CD4-positive, alpha-beta T cell treated with Interleukin-17A for 4 hours (primary cell): Measurements from ENCODE around the gene LDB2.

Experiments used
- DNase-seq: peaks from one replicate; pipeline ENCODE4 v3.0.0-alpha.2; 2020; ENCODE audit warnings: mixed read lengths

Gene LDB2

GRCh38 chr4:16677001-16677944 lies 221.2 kb downstream of the LDB2 start:
- no peak for DNase-seq

GRCh38 chr4:16676230-16676770 lies 222.1 kb downstream of the LDB2 start:
- no peak for DNase-seq

- no peak for DNase-seq
Measured at GRCh38 chr4:16674082-16674481, 224.4 kb downstream of the LDB2 start.

- no peak for DNase-seq
Measured at GRCh38 chr4:16672421-16672820, 226.0 kb downstream of the LDB2 start.

- no peak for DNase-seq
Measured at GRCh38 chr4:16671741-16672140, 226.7 kb downstream of the LDB2 start.

GRCh38 chr4:16670727-16671126 lies 227.7 kb downstream of the LDB2 start:
- DNase-seq: no peak

- DNase-seq: no peak
Measured at GRCh38 chr4:16669036-16669435, 229.4 kb downstream of the LDB2 start.

GRCh38 chr4:16668488-16668887 lies 230.0 kb downstream of the LDB2 start:
- DNase-seq: no peak

- DNase-seq: no peak
Measured at GRCh38 chr4:16667464-16667863, 231.0 kb downstream of the LDB2 start.

- no peak for DNase-seq
Measured at GRCh38 chr4:16665942-16666551, 232.4 kb downstream of the LDB2 start.

- DNase-seq: no peak
Measured at GRCh38 chr4:16663732-16664131, 234.7 kb downstream of the LDB2 start.

GRCh38 chr4:16663307-16663706 lies 235.1 kb downstream of the LDB2 start:
- DNase-seq: no peak

- no peak for DNase-seq
Measured at GRCh38 chr4:16661813-16662212, 236.6 kb downstream of the LDB2 start.

- no peak for DNase-seq
Measured at GRCh38 chr4:16660656-16661055, 237.8 kb downstream of the LDB2 start.

- no peak for DNase-seq
Measured at GRCh38 chr4:16659694-16660093, 238.8 kb downstream of the LDB2 start.

GRCh38 chr4:16659079-16659478 lies 239.4 kb downstream of the LDB2 start:
- DNase-seq: no peak

GRCh38 chr4:16658183-16658582 lies 240.3 kb downstream of the LDB2 start:
- DNase-seq: no peak

GRCh38 chr4:16655111-16655510 lies 243.3 kb downstream of the LDB2 start:
- DNase-seq: no peak

- DNase-seq: no peak
Measured at GRCh38 chr4:16652732-16653305, 245.6 kb downstream of the LDB2 start.

GRCh38 chr4:16646459-16646858 lies 252.0 kb downstream of the LDB2 start:
- no peak for DNase-seq

- DNase-seq: no peak
Measured at GRCh38 chr4:16643893-16644292, 254.6 kb downstream of the LDB2 start.

GRCh38 chr4:16642897-16643296 lies 255.5 kb downstream of the LDB2 start:
- DNase-seq: no peak

- DNase-seq: no peak
Measured at GRCh38 chr4:16641971-16642370, 256.5 kb downstream of the LDB2 start.
